ENCODE measurements around the gene CAMTA1.

CAMTA1 gene

DNA sequence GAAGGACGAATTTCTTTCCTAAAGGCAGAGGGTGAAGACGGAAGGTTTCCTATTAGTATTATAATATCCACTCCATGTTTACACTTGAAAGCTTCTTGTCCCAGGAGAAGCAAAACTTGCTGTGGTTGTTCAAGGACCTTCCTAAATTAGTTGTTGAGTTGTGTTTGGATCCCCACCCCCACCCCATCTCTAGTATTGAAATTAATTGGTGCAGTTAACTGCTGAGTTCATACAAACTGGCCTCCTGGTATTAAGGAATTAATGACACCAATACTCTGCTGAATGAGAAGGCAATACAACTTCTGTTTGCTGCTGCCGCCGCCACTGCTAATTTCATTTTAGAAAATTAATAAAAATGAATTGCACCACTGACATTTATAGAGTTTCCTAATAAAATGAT is 308.8 kb downstream of the CAMTA1 start:
- no peak for TF ChIP-seq Cebpa-rat (IDR thresholded peaks at IDR 0.05)
- H3K27me3 ChIP-seq = peaks cover 0 to 71% (median 0%) of the 10 kb centered on the region in 11 experiments; a peak in 8 of 22 replicates
- H3K4me1 ChIP-seq = peaks cover 8 to 90% (median 67%) of the 10 kb centered on the region in 10 experiments; a peak in 18 of 20 replicates
- no peak overlapping the region for H3K27ac ChIP-seq
- no peaks in the 10 kb centered on the region for H3K36me3 ChIP-seq
- H3K4me3 ChIP-seq = no peak overlapping the region
- H3K9me3 ChIP-seq (replicated peaks in 1 of 11) = no peaks in the 10 kb centered on the region
- no peaks in the 10 kb centered on the region; a peak in 1 of 22 replicates for H4K20me1 ChIP-seq
- peak overlapping the region in 9 of 11 experiments; percentile 18 to 89 (median 78); a peak in 16 of 22 replicates for H3K4me2 ChIP-seq
- no peak overlapping the region; a peak in 1 of 22 replicates for H3K9ac ChIP-seq

DNA sequence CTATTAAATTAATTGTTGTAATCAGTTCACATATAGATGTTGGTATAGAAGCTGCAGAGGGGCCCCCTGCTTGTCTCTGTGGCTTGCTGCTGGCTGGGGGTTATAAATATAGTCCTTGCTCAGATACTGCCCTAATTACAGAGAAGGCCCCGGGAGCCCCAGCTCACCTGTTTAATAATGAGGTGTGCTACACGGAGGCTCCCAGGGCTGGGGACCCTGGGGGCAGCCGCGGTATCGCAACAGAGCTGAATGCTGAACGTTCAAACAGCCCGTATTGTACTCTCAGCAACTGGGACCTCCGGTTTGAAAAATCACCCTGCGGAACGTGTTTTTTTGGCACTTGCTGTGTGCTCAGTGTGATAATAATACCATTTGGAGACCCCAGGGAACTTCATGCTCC is 309.3 kb downstream of the CAMTA1 start:
- no peak overlapping the region; a peak in 2 of 22 replicates for H3K9ac ChIP-seq
- no peak for TF ChIP-seq Cebpa-rat (IDR thresholded peaks at IDR 0.05)
- no peaks in the 10 kb centered on the region for H3K9me3 ChIP-seq (replicated peaks in 1 of 11)
- H3K27me3 ChIP-seq = peaks cover 0 to 71% (median 0%) of the 10 kb centered on the region in 11 experiments; a peak in 8 of 22 replicates
- peak overlapping the region in 9 of 11 experiments; percentile 18 to 89 (median 78); a peak in 17 of 22 replicates for H3K4me2 ChIP-seq
- no peaks in the 10 kb centered on the region for H4K20me1 ChIP-seq
- H3K4me1 ChIP-seq = peaks cover 8 to 90% (median 67%) of the 10 kb centered on the region in 10 experiments; a peak in 18 of 20 replicates
- no peaks in the 10 kb centered on the region for H3K36me3 ChIP-seq
- H3K4me3 ChIP-seq = peak overlapping the region in 1 of 10 experiments; percentile 16; a peak in 1 of 20 replicates
- no peak overlapping the region for H3K27ac ChIP-seq

DNA sequence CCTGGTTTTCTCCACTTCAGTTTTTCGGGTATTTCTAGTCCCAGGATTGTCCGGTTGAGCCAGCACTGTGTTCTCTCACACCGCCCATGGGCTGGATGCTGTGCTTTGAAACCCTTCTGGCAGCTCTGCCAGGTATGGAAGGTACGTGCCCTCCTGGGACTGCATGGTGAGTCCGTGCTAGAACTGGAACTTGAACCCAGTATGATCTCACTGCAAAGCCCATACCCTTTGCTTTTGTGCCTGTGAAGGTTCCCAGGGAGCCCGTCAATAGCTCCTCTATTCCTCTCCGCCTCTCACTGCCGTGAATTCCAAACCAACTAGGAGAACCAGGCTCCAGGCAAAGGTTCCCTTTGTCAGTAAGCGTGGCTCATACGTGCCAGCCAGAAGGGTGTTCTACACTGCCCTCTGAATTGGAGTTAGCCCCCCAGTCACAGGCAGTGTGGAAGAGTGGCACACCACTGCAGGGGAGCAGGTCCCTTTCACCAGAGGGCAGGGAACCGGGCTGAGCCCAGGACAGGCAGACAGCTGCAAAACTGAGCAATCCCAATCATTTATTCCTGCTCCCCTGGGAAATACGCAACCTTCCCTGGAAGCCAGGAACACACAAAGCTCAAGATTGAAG is 310.2 kb downstream of the CAMTA1 start:
- H3K4me2 ChIP-seq = peak overlapping the region in 7 of 11 experiments; percentile 72 to 89 (median 79); a peak in 14 of 22 replicates
- TF ChIP-seq Cebpa-rat (IDR thresholded peaks at IDR 0.05) = no peak
- H3K9ac ChIP-seq = no peak overlapping the region
- H3K9me3 ChIP-seq (replicated peaks in 1 of 11) = no peaks in the 10 kb centered on the region
- H3K4me3 ChIP-seq = no peak overlapping the region
- peaks cover 15 to 88% (median 69%) of the 10 kb centered on the region in 10 experiments; a peak in 19 of 20 replicates for H3K4me1 ChIP-seq
- H3K36me3 ChIP-seq = no peaks in the 10 kb centered on the region
- H3K27ac ChIP-seq = no peak overlapping the region
- H3K27me3 ChIP-seq = peaks cover 0 to 78% (median 0%) of the 10 kb centered on the region in 11 experiments; a peak in 8 of 22 replicates
- 0 out of 22 replicates have a peak, but pooled peaks cover 0 to under 1% (median 0%) of the 10 kb centered on the region in 11 experiments for H4K20me1 ChIP-seq

DNA sequence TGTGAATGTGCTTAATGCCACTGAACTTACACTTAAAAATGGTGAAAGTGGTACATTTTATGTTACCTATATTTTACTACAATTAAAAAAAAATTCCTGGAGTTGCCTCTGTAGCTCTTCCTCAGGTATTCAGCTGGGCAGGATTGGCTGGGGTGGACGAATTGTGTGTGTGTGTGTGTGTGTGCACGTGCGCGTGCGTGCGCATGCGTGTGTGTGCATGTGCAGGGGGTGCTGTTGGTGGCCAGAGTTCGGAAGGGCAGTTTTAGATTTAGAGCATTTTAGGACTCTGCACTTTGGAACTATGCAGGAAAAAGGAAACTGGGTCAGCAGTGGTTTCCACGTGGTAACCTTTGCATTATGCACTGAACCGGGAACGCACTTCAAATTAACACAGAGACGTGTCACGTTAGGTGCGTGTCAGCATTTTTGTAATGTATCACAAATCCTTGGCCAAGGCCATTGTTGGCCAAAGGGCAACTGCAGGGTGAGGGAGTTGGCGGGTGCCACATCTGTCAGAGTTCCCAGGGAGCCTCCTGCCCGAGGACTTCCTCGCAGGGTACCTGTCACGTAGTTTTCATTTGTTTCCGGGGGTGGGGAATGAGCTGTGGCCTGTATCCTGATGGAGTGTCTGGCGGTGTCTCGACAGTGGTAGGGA is 312.8 kb downstream of the CAMTA1 start:
- Histone ChIP-seq H3K9ac (no peak overlapping the region), H3K27me3 (peaks cover 0 to 56% (median 0%) of the 10 kb centered on the region in 11 experiments; a peak in 7 of 22 replicates), H3K4me2 (peak overlapping the region in 5 of 11 experiments; percentile 2 to 53 (median 5); a peak in 2 of 22 replicates), H3K27ac (no peak overlapping the region), H4K20me1 (0 out of 22 replicates have a peak, but pooled peaks cover 0 to 8% (median 0%) of the 10 kb centered on the region in 11 experiments), H3K9me3 (replicated peaks in 1 of 11) (no peaks in the 10 kb centered on the region), H3K4me1 (peaks cover 8 to 79% (median 57%) of the 10 kb centered on the region in 10 experiments; a peak in 17 of 20 replicates), H3K36me3 (no peaks in the 10 kb centered on the region), H3K4me3 (no peak overlapping the region)
- no peak for TF ChIP-seq Cebpa-rat (IDR thresholded peaks at IDR 0.05)

DNA sequence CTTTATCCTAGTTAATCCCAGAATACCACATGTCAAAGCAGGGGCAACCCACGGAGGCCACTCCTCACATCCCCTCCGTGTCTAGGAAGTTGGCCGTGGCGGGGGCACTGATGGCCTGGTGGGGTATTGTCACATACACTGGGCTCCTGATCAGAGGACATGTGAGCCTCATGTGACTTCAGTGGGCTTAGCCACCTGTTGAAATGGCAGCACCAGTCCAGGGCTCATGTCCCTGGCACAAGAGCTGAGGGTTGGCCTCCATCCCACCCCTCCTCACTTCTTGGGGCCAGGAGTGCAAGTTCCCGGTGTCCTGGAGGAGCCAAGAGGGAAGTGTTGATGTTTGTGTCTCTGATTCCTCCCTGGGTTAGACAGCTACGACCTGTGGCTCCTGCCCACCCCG is 313.4 kb downstream of the CAMTA1 start:
- Histone ChIP-seq H3K9ac (no peak overlapping the region), H3K4me1 (peaks cover 8 to 74% (median 51%) of the 10 kb centered on the region in 10 experiments; a peak in 17 of 20 replicates), H3K4me2 (0 out of 22 replicates have a peak overlapping the region, but pooled peaks of 1 of the 11 experiments have one; percentile 5), H3K9me3 (replicated peaks in 1 of 11) (no peaks in the 10 kb centered on the region), H4K20me1 (0 out of 22 replicates have a peak, but pooled peaks cover 0 to 8% (median 0%) of the 10 kb centered on the region in 11 experiments), H3K27ac (no peak overlapping the region), H3K4me3 (no peak overlapping the region), H3K27me3 (peaks cover 0 to 50% (median 0%) of the 10 kb centered on the region in 11 experiments; a peak in 7 of 22 replicates), H3K36me3 (no peaks in the 10 kb centered on the region)
- TF ChIP-seq Cebpa-rat (IDR thresholded peaks at IDR 0.05) = no peak

DNA sequence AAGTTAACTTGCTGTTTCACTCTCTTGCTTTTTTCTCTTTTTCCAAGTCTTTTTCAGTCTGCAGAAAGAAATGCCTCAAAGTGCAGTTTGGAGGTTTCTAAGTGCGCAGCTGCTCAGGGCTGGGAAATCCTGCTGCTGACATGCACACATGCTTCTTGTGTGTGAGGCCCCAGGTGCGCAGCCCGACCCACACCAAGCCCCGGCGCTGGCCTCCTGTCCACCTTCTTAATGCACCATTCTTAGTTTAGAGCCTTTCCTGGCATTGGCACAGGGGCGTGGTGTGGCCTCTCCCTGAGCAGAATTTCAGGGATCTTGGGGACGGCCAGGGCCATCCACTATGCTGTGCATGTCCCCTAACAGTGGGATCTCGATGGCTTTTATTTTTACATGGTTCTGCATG is 315.2 kb downstream of the CAMTA1 start:
- Histone ChIP-seq H3K9ac (0 out of 22 replicates have a peak overlapping the region, but pooled peaks of 1 of the 11 experiments have one; percentile 14), H3K36me3 (no peaks in the 10 kb centered on the region), H3K4me1 (peaks cover 8 to 73% (median 45%) of the 10 kb centered on the region in 10 experiments; a peak in 17 of 20 replicates), H4K20me1 (0 out of 22 replicates have a peak, but pooled peaks cover 0 to 8% (median 0%) of the 10 kb centered on the region in 11 experiments), H3K27ac (no peak overlapping the region), H3K27me3 (peaks cover 0 to 35% (median 0%) of the 10 kb centered on the region in 11 experiments; a peak in 5 of 22 replicates), H3K4me2 (peak overlapping the region; percentile 21 to 60 (median 56); a peak in 19 of 22 replicates), H3K4me3 (no peak overlapping the region), H3K9me3 (replicated peaks in 1 of 11) (no peaks in the 10 kb centered on the region)
- TF ChIP-seq Cebpa-rat (IDR thresholded peaks at IDR 0.05) = no peak

DNA sequence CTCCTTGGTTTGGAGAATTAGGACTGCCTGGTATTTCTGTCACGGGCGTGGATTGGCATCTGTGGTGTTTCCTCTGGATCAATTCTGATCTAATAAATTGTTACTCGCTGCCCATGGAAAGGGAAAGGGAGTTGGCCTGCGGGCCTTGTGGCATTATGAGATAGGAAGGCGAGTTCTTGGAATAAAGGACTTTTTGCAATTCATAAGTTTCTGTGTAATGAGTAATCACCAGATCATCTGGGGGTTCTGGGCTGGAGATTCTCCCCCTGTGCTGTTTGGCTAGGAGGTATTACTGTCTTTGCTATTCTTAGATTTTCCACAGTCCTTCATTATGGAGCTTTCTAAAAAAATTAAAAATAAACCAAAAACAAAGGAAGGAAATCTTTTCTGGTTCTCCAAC is 315.9 kb downstream of the CAMTA1 start:
- H3K4me1 ChIP-seq = peaks cover 9 to 76% (median 51%) of the 10 kb centered on the region in 10 experiments; a peak in 18 of 20 replicates
- H3K9me3 ChIP-seq (replicated peaks in 1 of 11) = no peaks in the 10 kb centered on the region
- no peak overlapping the region for H3K4me3 ChIP-seq
- no peak overlapping the region for H3K9ac ChIP-seq
- peak overlapping the region in 9 of 11 experiments; percentile 23 to 60 (median 57); a peak in 10 of 22 replicates for H3K4me2 ChIP-seq
- TF ChIP-seq Cebpa-rat (IDR thresholded peaks at IDR 0.05) = no peak
- H3K27me3 ChIP-seq = peaks cover 0 to 35% (median 0%) of the 10 kb centered on the region in 11 experiments; a peak in 5 of 22 replicates
- H3K36me3 ChIP-seq = no peaks in the 10 kb centered on the region
- no peak overlapping the region for H3K27ac ChIP-seq
- peaks cover 0 to 9% (median 0%) of the 10 kb centered on the region in 11 experiments; a peak in 1 of 22 replicates for H4K20me1 ChIP-seq

DNA sequence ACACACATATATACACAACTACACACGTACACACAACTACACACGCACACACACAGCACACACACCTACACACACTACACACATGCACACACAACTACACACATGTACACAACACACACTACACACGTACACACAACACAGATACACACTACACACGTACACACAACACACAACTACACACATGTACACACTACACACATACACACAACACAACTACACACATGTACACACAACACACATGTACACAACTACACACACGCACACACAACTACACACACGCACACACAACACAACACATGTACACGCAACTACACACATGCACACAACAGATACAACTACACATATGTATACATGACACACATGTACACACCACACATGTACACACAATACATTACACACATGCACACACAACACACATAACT is 318.1 kb downstream of the CAMTA1 start:
- no peak overlapping the region for H3K27ac ChIP-seq
- no peak overlapping the region for H3K4me3 ChIP-seq
- H3K9ac ChIP-seq = no peak overlapping the region
- TF ChIP-seq Cebpa-rat (IDR thresholded peaks at IDR 0.05) = no peak
- H3K27me3 ChIP-seq = peaks cover 0 to 40% (median 0%) of the 10 kb centered on the region in 11 experiments; a peak in 5 of 22 replicates
- no peaks in the 10 kb centered on the region for H3K9me3 ChIP-seq (replicated peaks in 1 of 11)
- H4K20me1 ChIP-seq = peaks cover 0 to 25% (median 0%) of the 10 kb centered on the region in 11 experiments; a peak in 3 of 22 replicates
- H3K4me2 ChIP-seq = no peak overlapping the region
- H3K4me1 ChIP-seq = peaks cover 23 to 80% (median 62%) of the 10 kb centered on the region in 10 experiments
- H3K36me3 ChIP-seq = no peaks in the 10 kb centered on the region

Data from BLaER1 treated with 17β-estradiol and CSF1 and Interleukin-3, amounts not matched to agents 10 nM and 100 nM (cell line).